Type B pancreatic cell (in vitro differentiated cells): ENCODE results near the gene SP4. TPM values are rescaled to one million over a fixed set of nuclear protein-coding genes. Genes with fewer than 3 reads are reported as not detected.
"Not testable (repeated sequence)": the region's sequence is repeated elsewhere in the genome, so short reads cannot be mapped to it uniquely, and the experiment has no call there.

Experiments used
- DNase-seq: peaks from one replicate; pipeline ENCODE4 v3.0.0; 2021; ENCODE audit warnings: mixed read lengths; ENCODE audit not compliant: unreplicated experiment; ENCODE audit errors: extremely low spot score
- H3K27ac Mint-ChIP-seq: 2 replicates; pipeline ENCODE4 v1.8.0; 2021; ENCODE audit warnings: mild to moderate bottlenecking, mixed read lengths
- H3K27me3 Mint-ChIP-seq: 2 replicates; pipeline ENCODE4 v1.8.0; 2021; ENCODE audit warnings: mixed read lengths
- H3K36me3 Mint-ChIP-seq: 2 replicates; pipeline ENCODE4 v1.8.0; 2021; ENCODE audit warnings: mixed read lengths
- H3K4me1 Mint-ChIP-seq: one replicate; pipeline ENCODE4 v1.8.0; 2021; ENCODE audit warnings: mixed read lengths; ENCODE audit not compliant: unreplicated experiment
- H3K4me3 Mint-ChIP-seq: 2 replicates; pipeline ENCODE4 v1.8.0; 2021; ENCODE audit warnings: mild to moderate bottlenecking, mixed read lengths
- H3K9me3 Mint-ChIP-seq: 2 replicates; pipeline ENCODE4 v1.8.0; 2021; ENCODE audit warnings: mixed read lengths
- total RNA-seq: library from RNA; stranded (reverse); gene quantifications from 2 replicates; pipeline ENCODE4 v1.2.1, GENCODE V29; 2021; ENCODE audit warnings: low replicate concordance
- TF ChIP-seq, protein P1 (sequence below): fragments of 200-600 bp; sonication (generic); conservative IDR thresholded peaks from 2 replicates; pipeline ENCODE4 v1.5.0; 2021; ENCODE audit warnings: antibody characterized with exemption, mild to moderate bottlenecking

SP4 gene
- total RNA-seq, 1 donor from 2014 or later = 12.4 TPM

DNA sequence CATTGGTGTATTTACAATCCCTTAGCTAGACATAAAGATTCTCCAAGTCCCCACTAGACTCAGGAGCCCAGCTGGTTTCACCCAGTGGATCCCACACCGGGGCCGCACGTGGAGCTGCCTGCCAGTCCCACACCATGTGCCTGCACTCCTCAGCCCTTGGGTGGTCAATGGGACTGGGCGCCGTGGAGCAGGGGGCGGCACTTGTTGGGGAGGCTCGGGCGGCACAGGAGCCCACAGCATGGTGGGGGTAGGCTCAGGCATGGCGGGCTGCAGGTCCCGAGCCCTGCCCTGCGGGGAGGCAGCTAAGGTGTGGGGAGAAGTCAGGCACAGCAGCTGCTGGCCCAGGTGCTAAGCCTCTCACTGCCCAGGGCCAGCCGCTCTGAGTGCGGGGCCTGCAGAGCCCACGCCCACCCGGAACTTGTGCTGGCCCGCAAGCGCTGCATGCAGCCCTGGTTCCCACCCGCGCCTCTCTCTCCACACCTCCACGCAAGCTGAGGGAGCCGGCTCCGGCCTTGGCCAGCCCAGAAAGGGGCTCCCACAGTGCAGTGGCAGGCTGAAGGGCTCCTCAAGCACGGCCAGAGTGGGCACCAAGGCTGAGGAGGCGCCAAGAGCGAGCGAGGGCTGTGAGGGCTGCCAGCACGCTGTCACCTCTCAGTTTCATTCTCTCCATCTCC, 108.7 kb downstream of the SP4 start:
- H3K27me3 Mint-ChIP-seq = peaks cover 45% of the 10 kb centered on the region

DNA sequence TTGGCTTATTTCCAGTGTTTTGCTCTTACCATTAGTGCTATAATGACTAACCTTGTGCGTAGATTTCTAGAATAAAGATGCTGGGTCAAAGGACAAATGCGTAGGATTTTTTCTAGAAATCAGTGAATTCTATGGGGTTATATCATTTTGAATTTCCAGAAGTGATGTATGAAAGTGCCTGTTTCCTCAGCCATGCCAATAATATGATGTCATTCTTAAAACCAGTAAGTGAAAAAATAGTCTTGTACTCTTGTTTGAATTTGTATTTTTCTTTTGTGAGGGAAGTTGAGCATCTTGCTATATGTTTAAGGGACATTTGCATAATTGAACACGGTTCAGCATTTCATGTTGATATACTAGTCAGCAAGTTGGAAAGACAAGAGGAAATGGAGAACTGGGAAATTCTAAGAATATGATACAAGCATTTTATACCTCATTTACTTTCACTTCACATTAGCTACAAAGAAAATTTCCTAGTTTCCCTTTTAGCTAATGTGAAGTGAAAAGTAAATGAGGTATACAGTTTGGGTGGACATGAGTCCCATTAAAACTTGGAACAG, 111.1 kb downstream of the SP4 start:
- H3K4me1 Mint-ChIP-seq = no peaks in the 10 kb centered on the region
- TF ChIP-seq, protein P1, sequence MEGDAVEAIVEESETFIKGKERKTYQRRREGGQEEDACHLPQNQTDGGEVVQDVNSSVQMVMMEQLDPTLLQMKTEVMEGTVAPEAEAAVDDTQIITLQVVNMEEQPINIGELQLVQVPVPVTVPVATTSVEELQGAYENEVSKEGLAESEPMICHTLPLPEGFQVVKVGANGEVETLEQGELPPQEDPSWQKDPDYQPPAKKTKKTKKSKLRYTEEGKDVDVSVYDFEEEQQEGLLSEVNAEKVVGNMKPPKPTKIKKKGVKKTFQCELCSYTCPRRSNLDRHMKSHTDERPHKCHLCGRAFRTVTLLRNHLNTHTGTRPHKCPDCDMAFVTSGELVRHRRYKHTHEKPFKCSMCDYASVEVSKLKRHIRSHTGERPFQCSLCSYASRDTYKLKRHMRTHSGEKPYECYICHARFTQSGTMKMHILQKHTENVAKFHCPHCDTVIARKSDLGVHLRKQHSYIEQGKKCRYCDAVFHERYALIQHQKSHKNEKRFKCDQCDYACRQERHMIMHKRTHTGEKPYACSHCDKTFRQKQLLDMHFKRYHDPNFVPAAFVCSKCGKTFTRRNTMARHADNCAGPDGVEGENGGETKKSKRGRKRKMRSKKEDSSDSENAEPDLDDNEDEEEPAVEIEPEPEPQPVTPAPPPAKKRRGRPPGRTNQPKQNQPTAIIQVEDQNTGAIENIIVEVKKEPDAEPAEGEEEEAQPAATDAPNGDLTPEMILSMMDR = no peak
- H3K27ac Mint-ChIP-seq = no peak overlapping the region
- no peak for DNase-seq
- no peaks in the 10 kb centered on the region for H3K36me3 Mint-ChIP-seq
- no peaks in the 10 kb centered on the region for H3K9me3 Mint-ChIP-seq
- peaks cover 57% of the 10 kb centered on the region for H3K27me3 Mint-ChIP-seq
- no peak overlapping the region for H3K4me3 Mint-ChIP-seq

More for the DNA sequence above, 108.7 kb downstream of the SP4 start:
- H3K36me3 Mint-ChIP-seq, H3K27ac Mint-ChIP-seq, H3K4me3 Mint-ChIP-seq, H3K9me3 Mint-ChIP-seq, H3K4me1 Mint-ChIP-seq, DNase-seq: not testable (repeated sequence)

GRCh38 chr7:21542891-21543527, 115.1 kb downstream of the SP4 start, which contains the start of gene DNAH11:
Gene DNAH11 (plus strand): TSS chr7:21543039. CDS start chr7:21543246, 207 bp downstream.
- no peak for DNase-seq
- Mint-ChIP-seq H3K9me3 (no peaks in the 10 kb centered on the region), H3K27ac (no peak within 1 kb of the TSS), H3K4me1 (no peaks in the 10 kb centered on the region), H3K4me3 (peak within 1 kb of the TSS; percentile 71), H3K36me3 (no peaks in the 10 kb centered on the region), H3K27me3 (peaks cover 82% of the 10 kb centered on the region)
- TF ChIP-seq, protein P1 = peak; percentile 19

- TF ChIP-seq, protein P1 = no peak
- Mint-ChIP-seq H3K27me3 (peaks cover 82% of the 10 kb centered on the region), H3K4me1 (no peaks in the 10 kb centered on the region), H3K27ac (no peak overlapping the region), H3K4me3 (peak overlapping the region; percentile 71), H3K9me3 (no peaks in the 10 kb centered on the region), H3K36me3 (no peaks in the 10 kb centered on the region)
- no peak for DNase-seq
Observed at GRCh38 chr7:21543528-21544302, 115.8 kb downstream of the SP4 start.

GRCh38 chr7:21544303-21544656, 116.4 kb downstream of the SP4 start:
- Mint-ChIP-seq H3K27me3 (peaks cover 76% of the 10 kb centered on the region), H3K9me3 (no peaks in the 10 kb centered on the region), H3K36me3 (no peaks in the 10 kb centered on the region), H3K27ac (no peak overlapping the region), H3K4me1 (no peaks in the 10 kb centered on the region), H3K4me3 (peak overlapping the region; percentile 71)
- TF ChIP-seq, protein P1 = no peak
- no peak for DNase-seq
